Loucy (cell line): ENCODE results near the gene ANGPT4.

Experiments
- CTCF ChIP-seq: fragments of 200-600 bp; sonication (generic); conservative IDR thresholded peaks from 2 replicates; pipeline ENCODE4 v1.5.1; 2014; ENCODE audit warnings: mild to moderate bottlenecking, antibody characterized with exemption, low read length
- EZH2phosphoT487 ChIP-seq: fragments of 200-600 bp; IDR thresholded peaks from 2 replicates; pipeline ENCODE4 v1.6.1; 2018; ENCODE audit warnings: antibody characterized with exemption, mild to moderate bottlenecking, moderate library complexity, borderline replicate concordance

GRCh38 chr20:887137-887536 is 29.0 kb downstream of the ANGPT4 start:
- peak; percentile 20; the same call in 1 of the 2 replicates for TF ChIP-seq CTCF
- no peak for TF ChIP-seq EZH2phosphoT487
